Parathyroid adenoma (tissue), 2 donors: Measurements from ENCODE around the gene EFCAB6.

Source experiments
- H2AFZ ChIP-seq: fragments of 300-600 bp; sonication (generic); one replicate; pipeline ENCODE4 v1.7.0; 2017; ENCODE audit warnings: antibody characterized with exemption, mild to moderate bottlenecking
- H3K27ac ChIP-seq: fragments of 300-600 bp; sonication (generic); one replicate; pipeline ENCODE4 v1.7.0; 2017
- H3K27me3 ChIP-seq: fragments of 300-600 bp; sonication (generic); one replicate; pipeline ENCODE4 v1.7.0; 2017; ENCODE audit warnings: low read length; ENCODE audit not compliant: control insufficient read depth, insufficient read depth
- H3K36me3 ChIP-seq: fragments of 300-600 bp; sonication (generic); one replicate; pipeline ENCODE4 v1.7.0; 2017; ENCODE audit warnings: low read length; ENCODE audit not compliant: control insufficient read depth, insufficient read depth
- H3K4me1 ChIP-seq: fragments of 300-600 bp; sonication (generic); one replicate; pipeline ENCODE4 v1.7.0; 2017; ENCODE audit warnings: control low read depth
- H3K4me2 ChIP-seq: fragments of 300-600 bp; sonication (generic); one replicate; pipeline ENCODE4 v1.7.0; 2017; ENCODE audit warnings: low read length
- H3K4me3 ChIP-seq: fragments of 300-600 bp; sonication (generic); one replicate; pipeline ENCODE4 v1.7.0; 2017; ENCODE audit warnings: low read depth, low read length
- H3K79me2 ChIP-seq: fragments of 300-600 bp; sonication (generic); one replicate; pipeline ENCODE4 v1.7.0; 2017; ENCODE audit warnings: control low read depth
- H3K9ac ChIP-seq: fragments of 300-600 bp; sonication (generic); one replicate; pipeline ENCODE4 v1.7.0; 2017; ENCODE audit warnings: mild to moderate bottlenecking
- H3K9me3 ChIP-seq: fragments of 300-600 bp; sonication (generic); one replicate; pipeline ENCODE4 v1.7.0; 2017; ENCODE audit warnings: low read length; ENCODE audit not compliant: control insufficient read depth
- CTCF ChIP-seq: fragments of 300-600 bp; sonication (generic); IDR thresholded peaks from one replicate; pipeline ENCODE4 v1.7.0; 2017; ENCODE audit warnings: antibody characterized with exemption, mild to moderate bottlenecking
- donor health status: primary hyperparathyroidism.

EFCAB6 gene

GRCh38 chr22:43521716-43522115 is 290.4 kb downstream of the EFCAB6 start:
- H3K9ac ChIP-seq = no peak overlapping the region
- H3K4me1 ChIP-seq = no peaks in the 10 kb centered on the region
- no peaks in the 10 kb centered on the region for H3K9me3 ChIP-seq
- no peak for TF ChIP-seq CTCF
- no peak overlapping the region for H3K4me3 ChIP-seq
- H2AFZ ChIP-seq = no peak overlapping the region
- H3K27me3 ChIP-seq = no peaks in the 10 kb centered on the region
- H3K79me2 ChIP-seq = no peaks in the 10 kb centered on the region
- no peaks in the 10 kb centered on the region for H3K36me3 ChIP-seq
- no peak overlapping the region for H3K27ac ChIP-seq
- H3K4me2 ChIP-seq = no peak overlapping the region

GRCh38 chr22:43520632-43521039 is 291.5 kb downstream of the EFCAB6 start:
- Histone ChIP-seq H3K4me1 (no peaks in the 10 kb centered on the region), H3K79me2 (no peaks in the 10 kb centered on the region), H3K27ac (no peak overlapping the region), H3K9ac (no peak overlapping the region), H3K4me2 (no peak overlapping the region), H2AFZ (no peak overlapping the region), H3K9me3 (no peaks in the 10 kb centered on the region), H3K4me3 (no peak overlapping the region), H3K36me3 (no peaks in the 10 kb centered on the region), H3K27me3 (no peaks in the 10 kb centered on the region)
- no peak for TF ChIP-seq CTCF

- H3K27ac ChIP-seq = no peak overlapping the region
- no peaks in the 10 kb centered on the region for H3K79me2 ChIP-seq
- H3K9ac ChIP-seq = no peak overlapping the region
- H3K27me3 ChIP-seq = no peaks in the 10 kb centered on the region
- no peaks in the 10 kb centered on the region for H3K4me1 ChIP-seq
- no peaks in the 10 kb centered on the region for H3K36me3 ChIP-seq
- H3K9me3 ChIP-seq = no peaks in the 10 kb centered on the region
- H3K4me3 ChIP-seq = no peak overlapping the region
- H2AFZ ChIP-seq = no peak overlapping the region
- TF ChIP-seq CTCF = no peak
- no peak overlapping the region for H3K4me2 ChIP-seq
Observed at GRCh38 chr22:43516996-43517635, 295.0 kb downstream of the EFCAB6 start.

- no peak overlapping the region for H3K9ac ChIP-seq
Observed at GRCh38 chr22:43516386-43516785, 295.7 kb downstream of the EFCAB6 start.

More at GRCh38 chr22:43516386-43516785, 295.7 kb downstream of the EFCAB6 start:
- no peaks in the 10 kb centered on the region for H3K4me1 ChIP-seq
- no peak overlapping the region for H3K4me2 ChIP-seq
- no peaks in the 10 kb centered on the region for H3K9me3 ChIP-seq
- no peaks in the 10 kb centered on the region for H3K79me2 ChIP-seq
- H3K4me3 ChIP-seq = no peak overlapping the region
- H3K36me3 ChIP-seq = no peaks in the 10 kb centered on the region
- H3K27ac ChIP-seq = no peak overlapping the region
- no peak for TF ChIP-seq CTCF
- H3K27me3 ChIP-seq = no peaks in the 10 kb centered on the region
- no peak overlapping the region for H2AFZ ChIP-seq
